G401 (cell line): Measurements from ENCODE around the gene BBS9. TPM values are rescaled to one million over a fixed set of nuclear protein-coding genes. Genes with fewer than 3 reads are reported as not detected.

ENCODE experiments used
- DNase-seq: peaks from one replicate; pipeline ENCODE4 v3.0.0-alpha.2; 2015; ENCODE audit warnings: low spot score
- in situ Hi-C: cut with HindIII; loops from 2 replicates; pipeline ENCODE4 v1.10.0; 2016; ENCODE audit warnings: low sequenced_read_pairs, mixed read lengths
- total RNA-seq: library from RNA; depleted of rRNA; stranded (reverse); fragments of >200 nt; shearing (Covaris generic); gene quantifications from 2 replicates; pipeline ENCODE4 v1.2.3, GENCODE V29; 2014

The BBS9 gene
- total RNA-seq, 1 experiment from 2014 or later: 17.7 TPM

DNA sequence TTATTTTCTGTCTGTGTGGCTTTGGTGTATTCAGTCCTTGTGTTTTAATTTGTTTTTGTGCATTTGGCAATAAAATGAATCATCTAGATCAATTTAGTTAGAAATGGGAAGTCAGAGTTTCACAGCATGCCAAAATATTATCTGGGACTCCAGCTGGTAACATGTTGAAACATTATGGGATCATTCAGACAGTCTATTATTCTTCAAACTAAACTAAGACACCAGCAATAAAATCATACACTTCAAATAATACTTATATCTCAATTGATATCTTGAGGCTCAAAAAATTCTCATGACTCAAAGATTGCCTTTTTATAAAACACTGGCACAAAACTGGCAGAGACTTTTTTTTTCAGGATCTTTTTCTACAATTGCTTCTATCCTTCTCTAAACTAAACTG lies 14.4 kb upstream of the BBS9 start:
- no peak for DNase-seq
- in situ Hi-C loops: no loop called here

DNA sequence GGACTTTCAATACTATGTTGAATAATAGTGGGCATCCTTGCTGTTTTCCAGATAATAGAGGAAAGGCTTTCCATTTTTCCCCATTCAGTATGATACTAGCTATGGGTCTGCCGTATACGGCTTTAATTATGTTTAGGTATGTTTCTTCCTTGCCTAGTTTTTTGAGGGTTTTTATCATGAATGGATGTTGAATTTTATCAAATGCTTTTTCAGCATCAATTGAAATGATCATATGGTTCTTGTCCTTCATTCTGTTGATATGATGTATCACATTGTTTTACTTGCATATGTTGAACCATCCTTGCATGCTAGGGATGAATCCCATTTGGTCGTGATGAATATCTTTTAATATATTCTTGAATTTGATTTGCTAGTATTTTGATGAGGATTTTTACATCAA lies 11.0 kb upstream of the BBS9 start:
- no peak for DNase-seq
- in situ Hi-C loops: no loop called here

DNA sequence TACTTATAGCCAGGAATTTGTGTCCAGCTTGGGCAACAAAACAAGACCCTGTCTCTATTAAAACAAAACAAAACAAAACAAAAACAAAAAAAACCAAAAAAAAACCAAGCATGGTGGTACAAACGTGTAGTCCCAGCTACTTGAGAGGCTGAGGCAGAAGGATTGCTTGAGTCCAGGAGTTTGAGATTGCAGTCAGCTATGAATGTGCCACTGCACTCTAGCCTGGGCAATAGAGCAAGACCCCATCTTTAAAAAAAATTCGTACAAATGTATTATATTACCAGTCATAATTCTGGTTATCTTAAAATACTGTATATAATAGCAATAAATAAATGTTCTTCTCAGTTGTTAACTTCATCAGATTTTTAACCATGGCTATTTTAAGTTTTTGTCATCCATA lies 2.3 kb upstream of the BBS9 start:
- DNase-seq: no peak
- in situ Hi-C loops: no loop called here

DNA sequence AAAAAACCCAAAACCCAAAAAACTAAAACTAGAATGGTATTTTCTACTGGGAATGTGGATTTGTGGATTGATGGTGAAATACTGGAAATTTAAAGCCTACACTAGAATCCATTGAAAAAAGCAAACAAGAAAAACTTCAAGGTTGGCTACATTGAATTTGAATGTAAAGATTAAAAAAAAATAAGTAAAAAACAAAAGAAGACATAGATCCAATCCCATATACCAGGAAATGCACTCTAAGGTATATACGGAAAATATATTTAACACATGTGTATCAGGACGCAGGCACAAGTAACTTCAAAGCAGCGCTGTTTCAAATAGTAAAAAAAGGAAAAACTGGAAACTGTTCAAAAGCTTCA lies 754 bp upstream of the BBS9 start:
- in situ Hi-C loops: no loop called here
- DNase-seq: no peak

DNA sequence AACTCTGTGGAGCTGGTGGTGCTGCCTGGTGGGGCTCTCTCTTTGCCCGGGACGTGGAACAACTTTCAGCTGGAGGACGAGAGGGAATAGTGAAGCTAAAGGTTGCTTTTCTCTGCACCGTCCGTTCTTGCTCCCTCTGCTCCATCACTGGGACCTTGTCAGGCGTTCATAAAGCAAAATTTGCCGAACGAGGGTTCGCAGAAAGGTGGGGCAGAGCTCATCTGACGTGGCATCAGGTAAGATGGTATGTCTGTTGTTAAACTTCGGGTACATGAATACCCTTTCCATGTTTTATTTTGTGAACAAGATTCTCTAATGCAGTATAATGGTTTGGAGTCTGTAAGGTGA lies 416 bp downstream of the BBS9 start:
- DNase-seq: no peak
- in situ Hi-C loops: no loop called here

DNA sequence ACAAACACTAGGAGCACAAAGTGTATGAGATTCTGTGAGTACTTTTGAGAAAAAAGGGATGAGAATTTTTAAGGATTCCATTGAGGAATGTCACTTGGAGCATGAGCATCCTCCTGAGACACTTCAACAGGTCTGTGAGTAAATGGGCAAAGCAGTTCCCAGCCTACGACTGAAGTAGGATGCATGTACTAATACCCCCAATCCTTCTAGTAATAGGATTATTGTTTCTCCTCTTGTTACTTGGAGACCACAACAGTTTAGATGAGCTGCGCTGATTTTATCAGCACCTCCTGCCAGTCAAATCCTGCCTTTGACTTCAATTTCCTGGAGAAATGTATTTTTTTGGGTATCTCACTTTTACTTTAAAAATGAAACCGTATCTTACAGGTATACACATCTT lies 820 bp downstream of the BBS9 start:
- DNase-seq: peak; percentile 35
- in situ Hi-C loops: no loop called here

DNA sequence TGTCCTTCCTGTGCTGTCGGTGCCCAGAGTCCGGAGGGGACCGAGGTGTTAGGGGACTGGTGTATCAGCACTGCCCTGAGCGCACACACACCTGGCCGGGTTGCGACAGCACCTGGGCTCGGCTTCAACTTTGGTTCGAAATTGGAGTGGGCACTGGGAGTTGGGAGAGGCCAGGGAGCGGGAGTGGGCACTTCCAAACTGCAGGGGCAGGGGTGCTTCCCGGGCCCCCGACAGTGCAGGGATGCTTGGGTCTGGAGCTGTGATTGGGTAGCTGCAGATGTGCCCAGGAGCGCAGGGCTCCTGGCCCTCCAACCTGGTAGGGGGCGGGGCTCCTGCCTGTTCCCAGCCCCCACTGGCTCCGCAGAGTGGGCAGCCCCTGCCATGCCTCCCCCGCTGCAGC lies 7.7 kb downstream of the BBS9 start:
- in situ Hi-C loops: no loop called here
- DNase-seq: no peak

DNA sequence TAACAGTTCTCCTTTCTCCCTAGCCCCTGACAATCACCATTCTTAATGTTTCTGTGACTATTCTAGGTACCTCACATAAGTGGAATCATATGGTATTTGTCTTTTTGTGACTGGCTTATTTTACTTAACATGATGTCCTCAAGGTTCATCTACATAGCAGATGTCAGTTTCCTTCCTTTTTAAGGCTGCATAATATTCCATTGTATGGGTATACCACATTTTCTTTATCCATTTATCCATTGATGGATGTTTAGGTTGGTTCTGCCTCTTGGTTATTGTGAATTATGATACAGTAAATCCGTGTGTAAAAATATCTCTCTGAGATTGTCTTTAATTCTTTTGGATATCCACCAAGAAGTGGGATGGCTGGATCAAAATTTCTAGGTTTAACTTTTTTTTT lies 13.2 kb downstream of the BBS9 start:
- DNase-seq: no peak
- in situ Hi-C loops: no loop called here

DNA sequence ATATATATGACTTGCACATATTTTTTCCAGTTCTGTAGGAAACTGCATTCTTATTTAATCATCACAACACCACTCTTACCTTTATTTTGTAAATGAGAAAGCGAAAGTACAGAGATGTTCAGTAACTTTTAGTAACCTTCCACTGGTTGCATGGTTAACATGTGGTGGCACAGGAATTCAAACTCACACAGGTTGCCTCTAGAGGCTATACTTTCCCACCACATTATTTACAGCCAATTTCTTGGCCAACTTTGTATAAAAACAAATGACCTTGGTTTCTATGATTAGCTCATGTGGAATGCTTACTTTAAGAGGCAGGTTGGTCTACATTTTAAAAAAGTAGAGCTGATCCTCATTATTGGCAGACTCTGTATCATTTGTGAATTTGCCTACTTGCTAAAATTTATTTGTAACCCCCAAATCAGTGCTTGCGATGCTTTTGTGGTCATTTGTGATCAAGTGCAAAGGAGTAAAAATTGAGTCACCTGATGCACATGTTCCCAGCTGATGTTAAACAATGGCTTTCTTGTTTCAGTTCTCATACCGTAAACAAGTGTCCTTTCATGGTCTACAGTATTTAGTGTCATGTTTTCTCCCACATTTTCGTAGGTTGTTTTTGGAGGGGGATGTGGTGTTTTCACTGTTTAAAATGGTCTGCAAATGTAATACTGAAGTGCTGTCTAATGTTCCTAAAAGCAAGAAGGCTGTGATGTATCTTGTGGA lies 14.8 kb downstream of the BBS9 start:
- DNase-seq: no peak
- in situ Hi-C loops: no loop called here

DNA sequence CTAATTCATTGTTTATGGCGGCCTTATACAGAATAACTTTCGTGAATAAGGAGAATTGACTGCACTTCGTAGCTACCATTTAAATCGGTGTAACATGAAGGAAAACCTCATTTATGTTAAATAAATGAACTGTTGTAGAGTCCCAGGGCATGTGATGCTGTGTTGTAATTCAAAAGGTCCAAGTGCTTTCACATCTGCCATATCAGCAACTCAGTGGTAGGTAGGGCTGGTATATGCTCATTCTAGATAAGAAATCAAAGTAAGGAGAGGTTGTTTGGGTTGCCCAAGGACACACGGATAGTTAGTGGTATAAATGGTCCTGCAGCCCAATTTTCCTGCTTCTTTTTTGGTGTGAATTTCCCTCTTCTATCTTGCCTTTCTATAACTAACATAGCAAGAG lies 15.8 kb downstream of the BBS9 start:
- in situ Hi-C loops: no loop called here
- DNase-seq: no peak

DNA sequence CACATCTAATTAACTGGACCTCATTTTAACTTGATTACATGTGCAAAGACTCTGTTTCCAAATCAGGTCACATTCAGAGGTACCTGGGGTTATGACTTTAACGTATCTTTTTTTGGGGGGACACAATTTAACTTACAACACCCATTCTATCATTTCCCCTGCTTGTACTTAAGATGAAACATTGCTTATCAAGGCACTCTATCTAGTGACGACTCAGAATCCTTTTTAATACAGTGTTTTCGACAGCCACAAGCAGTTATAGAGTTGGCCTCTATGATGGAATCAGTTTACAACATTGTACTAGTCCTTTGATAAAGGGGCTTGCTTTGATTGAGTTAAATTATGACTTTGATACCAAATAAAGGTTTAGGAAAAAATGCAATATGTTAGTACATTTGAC lies 22.7 kb downstream of the BBS9 start:
- in situ Hi-C loops: no loop called here
- no peak for DNase-seq

DNA sequence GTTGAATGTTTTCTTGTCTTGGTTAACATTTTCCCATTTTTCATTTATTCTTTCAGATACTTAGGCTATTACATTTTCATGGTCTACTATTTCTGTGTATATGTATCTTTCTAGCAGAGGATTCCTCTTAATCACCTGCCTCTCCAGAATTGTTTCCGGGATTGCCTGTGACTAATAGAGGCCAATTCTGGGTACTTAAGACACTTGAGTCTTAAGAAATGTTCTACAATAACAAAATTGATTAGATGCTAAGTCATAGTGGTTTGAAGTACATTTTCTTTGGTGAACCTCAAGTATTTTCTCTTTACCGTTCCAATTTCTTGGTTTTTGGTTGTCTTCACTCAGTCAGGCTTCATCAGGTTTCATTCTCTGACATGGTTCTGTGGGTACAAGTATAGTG lies 26.4 kb downstream of the BBS9 start:
- in situ Hi-C loops: no loop called here
- no peak for DNase-seq

DNA sequence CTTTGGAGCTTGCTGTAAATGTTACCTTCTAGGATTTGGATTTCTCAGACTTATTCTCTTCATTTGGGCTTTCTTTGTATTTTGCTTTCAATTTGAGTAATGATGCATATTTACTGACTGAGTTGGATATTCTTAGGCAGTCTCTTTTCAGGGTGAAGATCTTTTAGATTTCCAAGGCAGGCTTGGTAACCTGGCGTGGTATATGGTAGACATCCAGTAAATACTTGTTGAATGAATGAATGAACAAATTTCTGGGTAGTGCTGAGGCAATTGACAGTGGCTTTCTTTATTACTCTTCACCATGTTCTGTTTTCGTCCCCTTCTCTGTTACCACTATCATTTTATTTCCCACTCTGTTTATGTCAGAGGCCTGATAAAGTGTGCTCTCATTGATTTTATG lies 27.1 kb downstream of the BBS9 start:
- no peak for DNase-seq
- in situ Hi-C loops: no loop called here

DNA sequence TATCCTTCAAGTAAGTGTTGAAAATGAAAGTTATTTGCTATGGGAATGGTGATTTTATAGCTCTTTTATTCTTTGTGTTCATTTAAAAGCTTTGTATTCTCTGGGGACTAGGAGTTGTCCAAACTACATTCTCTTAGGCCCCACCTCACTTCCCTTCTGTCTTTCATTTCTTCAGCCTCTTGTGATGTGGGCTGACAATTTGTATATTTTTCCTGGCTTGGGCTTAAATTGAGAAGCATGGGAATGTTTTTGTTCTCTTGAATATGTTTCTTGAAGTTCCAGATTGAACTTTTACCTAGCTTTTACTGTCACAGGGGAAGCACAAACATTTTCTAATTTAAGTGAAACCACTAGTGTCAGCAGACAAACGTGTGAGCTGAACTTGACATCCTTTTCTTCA lies 27.9 kb downstream of the BBS9 start:
- in situ Hi-C loops: no loop called here
- DNase-seq: no peak

DNA sequence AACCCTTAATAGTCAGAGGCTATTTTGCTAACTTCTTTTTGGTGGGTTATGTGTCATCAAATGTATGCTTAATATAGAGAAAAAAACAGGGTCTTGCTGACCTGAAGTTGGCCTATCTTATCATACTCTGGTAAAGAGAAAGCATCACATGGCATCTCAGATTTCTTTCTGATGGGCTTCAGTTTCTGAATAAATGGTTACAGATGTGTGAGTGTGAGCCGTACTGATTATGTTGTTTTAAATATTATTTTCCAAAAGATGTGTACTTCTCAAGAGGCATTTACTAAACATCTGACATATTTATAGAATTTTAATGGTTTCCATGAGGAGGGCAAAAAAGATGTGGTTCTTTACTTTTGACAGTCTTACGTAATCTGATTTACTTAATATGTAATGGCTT lies 28.4 kb downstream of the BBS9 start:
- DNase-seq: no peak
- in situ Hi-C loops: no loop called here

DNA sequence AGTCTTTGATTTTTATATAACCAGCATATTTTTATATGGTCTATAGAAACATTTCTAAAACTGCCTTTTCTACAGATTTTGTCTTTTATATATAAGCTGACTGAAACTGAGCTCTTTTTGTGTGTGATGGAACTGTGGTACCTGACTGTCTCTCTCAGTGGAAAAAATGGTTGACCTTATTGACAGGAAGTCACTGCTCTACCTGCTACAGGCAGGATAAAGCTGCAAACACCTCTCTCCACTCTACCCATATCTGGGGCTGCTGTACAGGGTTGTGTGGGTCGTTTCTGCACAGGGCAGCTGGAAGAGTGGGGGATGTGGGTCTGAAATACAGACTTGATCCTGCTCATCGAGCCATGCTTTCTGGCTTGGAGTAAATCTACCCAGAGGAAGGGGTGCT lies 48.5 kb downstream of the BBS9 start:
- in situ Hi-C loops: no loop called here
- DNase-seq: no peak

DNA sequence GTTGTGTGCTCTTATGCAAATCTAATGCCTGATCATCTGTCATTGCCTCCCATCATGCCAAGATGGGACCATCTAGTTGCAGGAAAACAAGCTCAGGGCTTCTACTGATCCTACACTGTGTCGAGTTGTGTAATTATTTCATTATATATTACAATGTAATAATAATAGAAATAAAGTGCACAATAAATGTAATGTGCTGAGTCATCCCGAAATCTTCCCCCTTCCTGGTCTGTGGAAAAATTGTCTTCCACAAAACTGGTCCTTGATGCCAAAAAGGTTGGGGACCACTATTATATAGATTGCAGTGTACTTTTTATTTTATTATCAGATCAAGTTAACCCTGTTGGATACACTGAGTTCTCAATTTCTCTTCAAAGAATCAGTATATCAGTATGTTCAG lies 50.2 kb downstream of the BBS9 start:
- no peak for DNase-seq
- in situ Hi-C loops: no loop called here

DNA sequence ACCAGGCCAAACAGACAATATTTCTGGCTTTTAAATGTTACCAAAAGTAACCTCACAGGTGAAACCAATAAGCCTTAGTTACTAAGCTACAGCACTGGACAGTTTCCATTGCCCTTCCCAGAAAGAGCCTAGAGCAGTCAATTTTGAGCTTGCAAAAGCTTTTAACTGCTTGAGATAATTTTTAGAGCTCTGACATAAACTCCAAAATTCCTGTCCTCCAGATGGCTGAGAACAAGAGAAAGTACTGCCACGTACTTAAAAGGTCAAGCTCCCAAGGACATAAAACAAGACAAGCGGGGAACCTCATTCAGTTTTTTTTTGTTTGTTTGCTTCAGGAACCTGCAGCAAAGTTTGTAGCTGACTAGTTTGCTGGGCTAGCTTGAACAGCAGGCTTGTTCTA lies 54.1 kb downstream of the BBS9 start:
- in situ Hi-C loops: no loop called here
- DNase-seq: no peak

DNA sequence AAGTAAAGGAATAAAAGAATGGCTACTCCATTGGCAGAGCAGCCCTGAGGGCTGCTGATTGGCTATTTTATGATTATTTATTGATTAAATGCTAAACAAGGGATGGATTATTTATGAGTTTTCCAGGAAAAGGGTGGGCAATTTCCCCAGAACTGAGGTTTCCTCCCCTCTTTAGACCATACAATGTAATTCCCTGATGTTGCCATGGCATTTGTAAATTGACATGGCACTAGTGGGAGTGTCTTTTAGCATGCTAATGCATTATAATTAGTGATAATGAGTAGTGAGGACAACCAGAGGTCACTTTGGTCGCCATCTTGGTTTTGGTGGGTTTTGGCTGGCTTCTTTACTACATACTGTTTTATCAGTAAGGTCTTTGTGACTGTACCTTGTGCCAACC lies 55.5 kb downstream of the BBS9 start:
- no peak for DNase-seq
- in situ Hi-C loops: no loop called here

DNA sequence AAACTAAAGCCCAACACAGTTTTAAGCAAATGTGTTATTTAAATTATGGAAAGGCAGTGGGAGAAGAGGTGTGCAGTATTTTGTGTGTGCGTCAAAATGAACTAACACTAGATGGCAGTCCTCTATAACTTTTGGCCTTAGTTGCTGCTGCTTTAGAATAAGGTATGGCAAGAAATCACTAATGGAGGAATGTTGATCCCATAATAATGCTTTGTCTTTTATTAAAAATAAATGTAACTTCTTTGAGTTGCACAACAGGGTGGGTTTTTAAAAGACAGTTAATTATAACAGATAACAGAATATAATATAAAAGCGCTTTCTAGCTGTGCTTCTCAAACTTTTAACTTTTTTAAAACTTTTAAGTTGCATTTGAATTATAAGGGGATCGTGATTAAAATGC lies 56.4 kb downstream of the BBS9 start:
- peak; percentile 67 for DNase-seq
- in situ Hi-C loops: no loop called here

DNA sequence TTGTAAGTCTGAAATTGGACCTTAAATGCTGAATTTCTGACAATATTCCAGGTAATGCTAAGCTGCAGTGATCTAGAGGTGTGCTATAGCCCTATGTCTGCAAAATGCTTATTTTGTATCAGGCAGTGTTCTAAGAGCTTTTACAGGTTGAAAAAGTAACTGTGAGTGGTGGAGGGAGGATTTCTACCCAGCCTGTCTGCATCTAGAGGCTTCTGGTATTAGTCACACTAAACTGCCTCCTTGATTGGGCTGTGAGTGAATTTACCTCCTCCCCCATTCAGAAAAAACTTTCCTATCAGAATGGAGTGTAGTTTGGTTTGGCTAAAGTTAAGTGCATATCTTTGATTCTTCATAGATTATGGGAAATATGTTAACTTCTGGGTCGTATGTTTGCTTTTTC lies 56.8 kb downstream of the BBS9 start:
- no peak for DNase-seq
- in situ Hi-C loops: no loop called here

DNA sequence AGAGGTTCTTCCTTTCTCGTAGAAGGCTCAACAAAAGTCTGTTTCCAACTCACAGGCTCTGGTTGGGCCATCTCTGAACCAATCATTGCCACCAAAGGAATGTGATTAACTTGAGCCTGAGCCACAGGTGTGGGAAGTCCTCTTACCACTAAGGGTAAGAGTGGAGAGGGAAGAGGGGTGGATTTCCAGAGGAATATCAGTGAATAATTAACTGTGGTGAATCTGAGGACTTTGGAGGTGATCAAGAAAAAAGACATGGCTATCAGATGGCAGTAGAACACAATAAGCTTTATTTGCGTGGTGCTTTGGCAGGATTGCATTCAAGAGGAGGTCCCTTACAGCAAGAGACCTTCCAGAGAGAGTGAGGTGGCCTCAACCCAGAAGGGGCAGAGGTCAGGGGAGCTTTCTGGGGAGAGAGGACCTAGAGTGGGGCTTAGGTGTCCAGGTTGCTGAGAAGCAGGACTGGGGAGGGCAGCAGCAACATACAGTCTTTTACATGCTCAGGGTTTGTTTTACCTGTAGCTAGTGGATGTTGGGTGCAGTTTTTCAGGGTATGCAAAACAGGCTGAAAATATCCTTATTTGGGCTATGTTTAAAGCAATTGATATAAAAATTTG lies 61.4 kb downstream of the BBS9 start:
- in situ Hi-C loops: no loop called here
- DNase-seq: no peak
